Nephron (organoid): ENCODE measurements around the gene ARHGAP26.

Experiments used
- H3K27ac Mint-ChIP-seq, 3 experiments: 2 replicates each; pipeline ENCODE4 v1.8.0; 2020; ENCODE audit warnings: mixed read lengths in 3 of 3, mild to moderate bottlenecking in 2 of 3, moderate library complexity in 1 of 3
- H3K27me3 Mint-ChIP-seq: 2 replicates; pipeline ENCODE4 v1.8.0; 2021; ENCODE audit warnings: low read depth, mild to moderate bottlenecking, moderate library complexity, mixed read lengths
- H3K36me3 Mint-ChIP-seq: 2 replicates; pipeline ENCODE4 v1.8.0; 2020; ENCODE audit warnings: low read depth, mixed read lengths
- H3K4me1 Mint-ChIP-seq: 2 replicates; pipeline ENCODE4 v1.8.0; 2020; ENCODE audit warnings: mixed read lengths
- H3K4me3 Mint-ChIP-seq, 3 experiments: 2 replicates each; pipeline ENCODE4 v1.8.0; 2020; ENCODE audit warnings: mild to moderate bottlenecking in 3 of 3, mixed read lengths in 3 of 3, moderate library complexity in 2 of 3
- H3K9me3 Mint-ChIP-seq: 2 replicates; pipeline ENCODE4 v1.8.0; 2020; ENCODE audit warnings: mixed read lengths
- CTCF ChIP-seq, 3 experiments: fragments of 200-600 bp; sonication (generic); IDR thresholded peaks; one replicate each; pipeline ENCODE4 v1.5.0; 2021; ENCODE audit warnings: antibody characterized with exemption in 3 of 3; ENCODE audit not compliant: unreplicated experiment in 3 of 3

Gene ARHGAP26

GRCh38 chr5:142784401-142784955 lies 14.3 kb downstream of the ARHGAP26 start:
- no peak for TF ChIP-seq CTCF (IDR thresholded peaks at IDR 0.05; ENCODE audit: unreplicated experiment in 3 of 3)
- H3K36me3 Mint-ChIP-seq = no peaks in the 10 kb centered on the region
- H3K27me3 Mint-ChIP-seq = peaks cover 3% of the 10 kb centered on the region
- H3K4me1 Mint-ChIP-seq = peaks cover 55% of the 10 kb centered on the region
- H3K9me3 Mint-ChIP-seq = no peaks in the 10 kb centered on the region
- no peak overlapping the region for H3K4me3 Mint-ChIP-seq
- peak overlapping the region in 2 of 3 experiments; percentile 84 to 85 for H3K27ac Mint-ChIP-seq

GRCh38 chr5:142785206-142785605 lies 15.0 kb downstream of the ARHGAP26 start:
- Mint-ChIP-seq H3K9me3 (no peaks in the 10 kb centered on the region), H3K4me3 (no peak overlapping the region), H3K36me3 (no peaks in the 10 kb centered on the region), H3K27ac (no peak overlapping the region), H3K4me1 (peaks cover 51% of the 10 kb centered on the region), H3K27me3 (peaks cover 3% of the 10 kb centered on the region)
- TF ChIP-seq CTCF (IDR thresholded peaks at IDR 0.05; ENCODE audit: unreplicated experiment in 3 of 3) = no peak

GRCh38 chr5:142789206-142789605 lies 19.0 kb downstream of the ARHGAP26 start:
- H3K27ac Mint-ChIP-seq = peak overlapping the region in 2 of 3 experiments; percentile 7 to 10
- no peak overlapping the region for H3K4me3 Mint-ChIP-seq
- H3K36me3 Mint-ChIP-seq = no peaks in the 10 kb centered on the region
- TF ChIP-seq CTCF (IDR thresholded peaks at IDR 0.05; ENCODE audit: unreplicated experiment in 3 of 3) = no peak
- H3K9me3 Mint-ChIP-seq = no peaks in the 10 kb centered on the region
- no peaks in the 10 kb centered on the region for H3K27me3 Mint-ChIP-seq
- peaks cover 27% of the 10 kb centered on the region for H3K4me1 Mint-ChIP-seq

DNA sequence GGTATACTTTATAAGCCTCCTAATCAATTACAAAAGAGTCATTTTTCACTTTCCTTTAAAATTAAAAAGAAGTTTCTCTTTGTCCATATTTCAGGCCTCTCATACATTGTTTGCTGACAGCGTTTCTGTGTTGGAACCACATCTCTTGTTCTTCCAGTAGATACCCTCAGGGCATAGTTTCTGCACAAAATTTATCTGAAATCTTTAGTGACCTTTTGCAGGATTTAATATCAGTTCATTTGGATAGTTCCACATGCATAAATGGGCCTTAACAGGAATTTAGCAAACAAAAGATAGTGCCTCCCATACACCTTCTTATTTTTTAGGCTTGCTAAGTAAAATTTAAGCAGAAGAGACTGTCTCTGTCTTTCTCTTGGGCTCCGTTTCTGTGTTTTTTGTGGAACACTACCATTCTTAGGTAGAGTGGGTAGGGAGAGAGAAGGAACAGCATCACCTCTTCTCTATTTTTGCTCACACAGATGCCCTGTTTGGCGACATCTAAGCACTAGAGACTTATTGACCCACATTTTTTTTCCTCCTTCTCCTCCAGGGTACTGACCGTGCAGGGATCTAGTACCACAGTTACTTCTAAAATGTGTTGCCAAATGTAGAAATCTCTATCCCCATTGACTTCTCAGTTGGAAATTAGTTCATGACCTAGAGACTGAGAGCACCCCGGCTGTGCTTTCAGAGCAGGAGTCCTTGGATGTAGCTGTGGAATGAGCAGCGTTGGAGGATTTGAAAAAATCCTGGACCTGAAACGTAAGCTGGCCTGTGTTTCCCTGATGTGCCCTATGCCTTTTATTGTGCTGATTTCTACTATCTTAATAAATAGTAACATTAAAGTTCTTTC lies 22.1 kb downstream of the ARHGAP26 start:
- H3K27me3 Mint-ChIP-seq = no peaks in the 10 kb centered on the region
- no peak overlapping the region for H3K4me3 Mint-ChIP-seq
- H3K27ac Mint-ChIP-seq = no peak overlapping the region
- no peaks in the 10 kb centered on the region for H3K36me3 Mint-ChIP-seq
- no peaks in the 10 kb centered on the region for H3K9me3 Mint-ChIP-seq
- no peak for TF ChIP-seq CTCF (IDR thresholded peaks at IDR 0.05; ENCODE audit: unreplicated experiment in 3 of 3)
- H3K4me1 Mint-ChIP-seq = peaks cover 27% of the 10 kb centered on the region

- no peak for TF ChIP-seq CTCF (IDR thresholded peaks at IDR 0.05; ENCODE audit: unreplicated experiment in 3 of 3)
These were observed 22.7 kb downstream of the ARHGAP26 start for GRCh38 chr5:142792865-142793232.

More at GRCh38 chr5:142792865-142793232, 22.7 kb downstream of the ARHGAP26 start:
- Mint-ChIP-seq H3K36me3 (no peaks in the 10 kb centered on the region), H3K27me3 (peaks cover under 1% of the 10 kb centered on the region), H3K4me1 (peaks cover 27% of the 10 kb centered on the region), H3K4me3 (no peak overlapping the region), H3K27ac (no peak overlapping the region), H3K9me3 (no peaks in the 10 kb centered on the region)
